ES-I3 (cell line): ENCODE data around the gene TMEM127.
A peak's percentile ranks its signal among the peaks of the same experiment; 100 is the strongest.

ENCODE experiments used
- H3K36me3 ChIP-seq: 2 replicates; pipeline ENCODE4 v1.6.1; 2013; ENCODE audit warnings: mild to moderate bottlenecking, low read length, control low read depth, moderate library complexity; ENCODE audit not compliant: insufficient read depth
- H3K4me1 ChIP-seq: 2 replicates; pipeline ENCODE4 v1.6.1; 2013; ENCODE audit warnings: mild to moderate bottlenecking, control low read depth, low read length; ENCODE audit not compliant: insufficient read depth
- H3K9ac ChIP-seq: 2 replicates; pipeline ENCODE4 v1.6.1; 2013; ENCODE audit warnings: low read depth, mild to moderate bottlenecking, low read length, moderate library complexity
- H3K9me3 ChIP-seq: 2 replicates; pipeline ENCODE4 v1.6.1; 2013; ENCODE audit warnings: mild to moderate bottlenecking, low read length, moderate library complexity; ENCODE audit not compliant: control insufficient read depth, insufficient read depth

Gene TMEM127

DNA sequence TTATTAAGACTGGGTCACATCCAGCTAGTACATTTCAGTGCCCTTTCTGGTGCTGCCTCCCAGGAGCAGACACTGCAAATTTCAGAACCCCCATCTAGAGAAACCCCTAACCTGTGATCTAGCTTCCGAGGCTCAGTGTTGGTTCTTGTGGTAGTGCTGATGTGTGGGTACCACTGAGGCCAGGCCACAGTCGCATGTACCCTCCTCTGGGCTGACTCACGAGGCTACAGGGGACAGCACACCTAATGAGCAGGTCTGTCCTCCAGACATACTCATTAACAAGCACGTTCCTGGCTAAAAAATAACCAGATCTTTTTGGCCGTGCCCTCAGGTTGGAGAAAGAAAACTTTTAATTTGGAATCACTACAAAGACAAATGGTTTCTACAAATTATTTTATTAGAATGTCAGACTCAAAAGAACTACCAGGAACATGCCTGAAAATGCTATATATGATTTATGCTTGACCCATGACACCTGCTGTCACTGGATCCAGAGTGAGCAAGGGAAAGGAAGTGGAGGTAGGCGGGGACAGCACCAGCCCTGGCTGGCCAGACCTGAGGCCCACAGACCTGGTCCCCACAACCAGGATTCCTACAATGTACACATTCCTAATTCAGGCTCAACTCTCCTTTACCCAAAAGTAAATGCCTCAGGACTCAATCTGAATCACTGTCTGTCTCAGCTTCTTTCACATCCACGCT is 8.7 kb upstream of the TMEM127 start:
- no peaks in the 10 kb centered on the region for H3K9me3 ChIP-seq
- no peaks in the 10 kb centered on the region for H3K4me1 ChIP-seq
- H3K9ac ChIP-seq: no peak overlapping the region
- peaks cover 33% of the 10 kb centered on the region for H3K36me3 ChIP-seq

DNA sequence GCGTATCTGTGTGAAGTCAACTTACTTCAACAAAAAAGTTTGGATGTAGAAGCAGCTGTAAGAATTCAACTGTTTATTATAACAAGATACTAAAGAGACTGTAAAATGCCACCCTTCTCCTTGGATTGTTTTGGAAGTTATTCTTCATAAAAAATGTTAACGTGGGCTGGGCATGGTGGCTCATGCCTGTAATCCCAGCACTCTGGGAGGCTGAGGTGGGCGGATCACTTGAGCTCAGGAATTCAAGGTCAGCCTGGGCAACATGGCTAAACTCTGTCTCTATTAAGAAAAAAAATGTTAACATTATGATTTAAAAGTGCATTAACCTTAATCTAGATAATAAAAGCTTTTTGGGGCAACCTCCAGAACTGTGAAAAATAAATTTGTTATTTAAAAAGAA is 8.0 kb upstream of the TMEM127 start:
- no peaks in the 10 kb centered on the region for H3K4me1 ChIP-seq
- no peak overlapping the region for H3K9ac ChIP-seq
- H3K9me3 ChIP-seq: no peaks in the 10 kb centered on the region
- peaks cover 27% of the 10 kb centered on the region for H3K36me3 ChIP-seq

DNA sequence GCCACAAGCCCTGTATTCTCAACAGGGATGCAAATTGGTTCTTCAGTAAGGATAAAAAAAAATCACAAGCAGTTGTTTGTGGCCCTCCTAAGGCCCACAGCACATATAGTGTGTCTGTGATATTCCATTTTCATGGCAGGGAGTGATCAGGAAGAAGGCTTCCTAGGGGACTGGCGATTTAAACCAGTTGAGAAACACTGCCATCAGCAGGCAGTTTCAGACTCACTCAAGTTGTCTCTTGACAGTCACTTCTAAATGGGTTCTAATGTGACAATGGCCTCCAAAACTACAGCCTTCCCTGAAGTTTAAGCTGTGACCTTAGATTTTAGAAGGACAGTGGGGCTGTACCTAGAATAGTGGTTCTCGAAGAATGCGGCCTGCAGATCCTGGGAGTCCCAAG is 6.2 kb upstream of the TMEM127 start:
- Histone ChIP-seq H3K9me3 (no peaks in the 10 kb centered on the region), H3K4me1 (no peaks in the 10 kb centered on the region), H3K9ac (no peak overlapping the region), H3K36me3 (peaks cover 22% of the 10 kb centered on the region)

GRCh38 chr2:96267159-96267971 is 1.6 kb upstream of the TMEM127 start:
- Histone ChIP-seq H3K36me3 (peaks cover 12% of the 10 kb centered on the region), H3K4me1 (peaks cover 8% of the 10 kb centered on the region; the same call in 1 of the 2 replicates), H3K9me3 (no peaks in the 10 kb centered on the region), H3K9ac (no peak overlapping the region; the same call in 1 of the 2 replicates)

DNA sequence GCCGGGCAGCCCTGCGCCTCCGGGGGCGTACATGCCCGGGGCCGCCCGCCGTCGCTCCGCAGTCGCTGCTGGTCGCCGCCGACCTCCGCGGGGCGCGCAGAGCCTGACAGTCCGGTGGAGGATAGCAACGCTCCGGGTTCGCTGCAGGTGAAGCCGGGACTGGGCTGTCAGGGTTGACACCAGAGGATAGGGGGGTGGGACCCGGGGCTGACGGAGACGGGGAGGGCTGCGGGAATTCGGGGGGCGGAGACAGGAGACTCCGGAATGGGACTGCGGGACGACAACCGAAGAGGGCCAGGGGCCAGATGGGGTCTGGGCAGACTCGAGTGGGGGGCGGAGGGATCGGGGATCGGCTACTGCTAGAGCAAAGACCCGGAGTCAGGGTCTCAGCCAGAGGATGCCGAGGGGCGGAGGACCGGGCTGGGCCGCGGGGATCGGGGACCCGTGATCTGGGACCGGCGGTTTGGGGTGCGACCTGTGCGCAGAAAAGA is 403 bp downstream of the TMEM127 start:
- H3K9me3 ChIP-seq: no peaks in the 10 kb centered on the region
- H3K36me3 ChIP-seq: peaks cover 12% of the 10 kb centered on the region
- H3K4me1 ChIP-seq: peaks cover 18% of the 10 kb centered on the region; the same call in 1 of the 2 replicates
- H3K9ac ChIP-seq: peak overlapping the region; percentile 76

GRCh38 chr2:96264656-96265348 is 995 bp downstream of the TMEM127 start:
- Histone ChIP-seq H3K36me3 (peaks cover 12% of the 10 kb centered on the region), H3K4me1 (peaks cover 23% of the 10 kb centered on the region), H3K9ac (peak overlapping the region; percentile 76), H3K9me3 (no peaks in the 10 kb centered on the region)

GRCh38 chr2:96264086-96264485 is 1.7 kb downstream of the TMEM127 start:
- H3K9ac ChIP-seq: no peak overlapping the region; the same call in 1 of the 2 replicates
- peaks cover 12% of the 10 kb centered on the region for H3K36me3 ChIP-seq
- H3K4me1 ChIP-seq: peaks cover 25% of the 10 kb centered on the region
- no peaks in the 10 kb centered on the region for H3K9me3 ChIP-seq

DNA sequence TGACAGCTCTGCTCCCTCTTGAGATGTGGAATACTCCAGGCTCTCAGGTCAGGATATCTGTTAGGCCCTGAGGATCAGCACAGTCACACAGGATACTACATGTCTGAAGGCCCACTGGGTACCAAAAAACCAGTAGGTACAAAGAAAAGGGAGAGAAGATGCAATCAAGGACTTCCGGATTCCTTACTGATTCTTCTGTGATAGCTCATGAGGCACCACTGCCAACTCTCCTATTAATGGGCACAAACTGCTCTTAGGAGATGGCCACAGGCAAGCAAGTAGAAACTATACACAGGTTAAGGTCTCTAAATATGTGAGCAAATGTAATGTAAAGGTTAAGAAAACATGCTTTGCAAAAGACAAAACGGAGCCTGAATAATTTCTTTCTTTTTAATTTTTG is 3.5 kb downstream of the TMEM127 start:
- H3K4me1 ChIP-seq: peaks cover 25% of the 10 kb centered on the region
- no peak overlapping the region for H3K9ac ChIP-seq

GRCh38 chr2:96261328-96262003 is 4.3 kb downstream of the TMEM127 start:
- peaks cover 25% of the 10 kb centered on the region for H3K4me1 ChIP-seq
- no peaks in the 10 kb centered on the region for H3K9me3 ChIP-seq
- no peaks in the 10 kb centered on the region for H3K36me3 ChIP-seq
- no peak overlapping the region for H3K9ac ChIP-seq

More for the DNA sequence above, 3.5 kb downstream of the TMEM127 start:
- Histone ChIP-seq H3K9me3 (no peaks in the 10 kb centered on the region), H3K36me3 (no peaks in the 10 kb centered on the region)

GRCh38 chr2:96260387-96261260 is 5.2 kb downstream of the TMEM127 start:
- H3K36me3 ChIP-seq: peaks cover under 1% of the 10 kb centered on the region; the same call in 1 of the 2 replicates
- H3K4me1 ChIP-seq: peaks cover 25% of the 10 kb centered on the region
- no peak overlapping the region for H3K9ac ChIP-seq
- H3K9me3 ChIP-seq: no peaks in the 10 kb centered on the region

GRCh38 chr2:96259497-96259921 is 6.3 kb downstream of the TMEM127 start:
- Histone ChIP-seq H3K9me3 (no peaks in the 10 kb centered on the region), H3K4me1 (peaks cover 22% of the 10 kb centered on the region), H3K9ac (no peak overlapping the region), H3K36me3 (peaks cover 3% of the 10 kb centered on the region)

- Histone ChIP-seq H3K9me3 (no peaks in the 10 kb centered on the region), H3K36me3 (peaks cover 4% of the 10 kb centered on the region), H3K9ac (no peak overlapping the region), H3K4me1 (peaks cover 17% of the 10 kb centered on the region)
These were observed 7.4 kb downstream of the TMEM127 start for GRCh38 chr2:96258166-96259022.
